ENCODE results near the gene B4GALT5. TPM values are rescaled to one million over a fixed set of nuclear protein-coding genes. Genes with fewer than 3 reads are reported as not detected.
"Not testable (repeated sequence)": the region's sequence is repeated elsewhere in the genome, so short reads cannot be mapped to it uniquely, and the experiment has no call there.

The B4GALT5 gene
- total RNA-seq, 1 donor from 2014 or later = 23.4 TPM

DNA sequence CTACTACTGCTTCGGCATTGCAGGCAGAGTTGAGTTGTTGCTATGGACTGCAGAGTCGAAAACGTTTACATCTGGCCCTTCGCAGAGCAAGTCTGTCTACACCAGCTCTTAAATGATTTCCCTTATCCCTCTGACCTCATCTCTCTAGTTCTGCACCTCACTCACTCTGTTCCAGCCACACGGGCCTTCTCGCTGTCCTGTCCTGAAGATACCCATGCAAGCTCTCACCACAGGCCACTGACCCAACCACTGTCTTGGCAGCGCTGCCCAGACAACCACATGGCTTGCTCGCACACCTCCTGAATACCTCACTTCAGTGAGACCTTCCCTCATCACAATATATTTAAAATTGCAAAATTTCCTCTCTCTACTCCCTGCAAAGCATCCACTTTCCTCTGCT, 31.4 kb downstream of the B4GALT5 start:
- intact Hi-C loops (cut with micrococcal nuclease) = no loop called here

DNA sequence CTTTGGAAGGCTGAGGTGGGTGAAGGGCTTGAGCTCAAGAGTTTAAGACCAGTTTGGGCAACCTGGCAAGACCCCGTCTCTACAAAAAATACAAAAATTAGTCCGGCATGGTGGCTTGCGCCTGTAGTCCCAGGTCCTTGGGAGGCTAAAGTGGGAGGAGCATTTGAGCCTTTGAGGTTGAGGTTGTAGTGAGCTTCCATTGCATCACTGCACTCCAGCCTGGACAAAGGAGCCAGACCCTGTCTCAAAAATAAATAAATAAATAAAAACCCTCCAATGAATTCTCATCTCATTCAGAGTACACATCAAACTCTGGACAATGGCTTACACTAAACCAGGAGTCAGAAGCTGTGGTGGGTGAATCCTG, 31.8 kb downstream of the B4GALT5 start:
- intact Hi-C loops (cut with micrococcal nuclease) = no loop called here

DNA sequence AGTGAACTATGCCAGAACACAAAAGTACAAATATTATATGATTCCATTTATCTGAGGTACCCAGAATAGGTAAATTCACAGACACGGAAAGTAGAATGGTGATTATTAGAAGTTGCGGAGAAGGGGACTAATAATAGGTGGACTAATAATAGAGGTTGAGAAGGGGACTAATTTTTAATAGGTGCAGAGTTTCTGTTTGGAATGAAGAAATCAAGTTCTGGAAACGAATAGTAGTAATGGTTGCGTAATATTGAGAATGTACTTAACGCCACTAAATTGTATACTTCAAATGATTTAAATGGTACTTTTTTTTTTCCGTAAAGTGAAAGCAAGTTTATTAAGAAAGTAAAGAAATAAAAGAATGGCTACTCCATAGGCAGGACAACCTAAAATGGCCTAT, 33.2 kb downstream of the B4GALT5 start:
- intact Hi-C loops (cut with micrococcal nuclease) = no loop called here

DNA sequence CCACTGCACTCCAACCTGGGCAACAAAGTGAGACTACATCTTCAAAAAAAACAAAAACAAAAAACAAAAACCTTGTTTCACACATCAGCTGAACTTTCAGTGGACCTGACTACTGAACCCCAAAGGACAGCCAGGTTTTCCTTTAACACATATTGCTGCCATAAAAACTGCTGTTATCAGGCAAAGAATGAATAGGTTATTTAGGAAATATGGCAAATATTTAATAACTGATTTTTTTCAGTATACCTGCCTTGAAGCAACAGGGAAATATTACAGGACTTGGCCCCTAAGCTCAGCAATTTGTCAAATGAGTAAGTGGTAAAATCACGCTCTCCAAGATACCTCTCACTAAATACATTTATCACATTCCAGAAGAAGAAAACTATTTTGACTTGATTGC, 34.0 kb downstream of the B4GALT5 start:
- intact Hi-C loops (cut with micrococcal nuclease) = loop anchor here (5.0 kb wide), 1 partner anchor 33 kb away; the partner anchor contains the start of gene B4GALT5

DNA sequence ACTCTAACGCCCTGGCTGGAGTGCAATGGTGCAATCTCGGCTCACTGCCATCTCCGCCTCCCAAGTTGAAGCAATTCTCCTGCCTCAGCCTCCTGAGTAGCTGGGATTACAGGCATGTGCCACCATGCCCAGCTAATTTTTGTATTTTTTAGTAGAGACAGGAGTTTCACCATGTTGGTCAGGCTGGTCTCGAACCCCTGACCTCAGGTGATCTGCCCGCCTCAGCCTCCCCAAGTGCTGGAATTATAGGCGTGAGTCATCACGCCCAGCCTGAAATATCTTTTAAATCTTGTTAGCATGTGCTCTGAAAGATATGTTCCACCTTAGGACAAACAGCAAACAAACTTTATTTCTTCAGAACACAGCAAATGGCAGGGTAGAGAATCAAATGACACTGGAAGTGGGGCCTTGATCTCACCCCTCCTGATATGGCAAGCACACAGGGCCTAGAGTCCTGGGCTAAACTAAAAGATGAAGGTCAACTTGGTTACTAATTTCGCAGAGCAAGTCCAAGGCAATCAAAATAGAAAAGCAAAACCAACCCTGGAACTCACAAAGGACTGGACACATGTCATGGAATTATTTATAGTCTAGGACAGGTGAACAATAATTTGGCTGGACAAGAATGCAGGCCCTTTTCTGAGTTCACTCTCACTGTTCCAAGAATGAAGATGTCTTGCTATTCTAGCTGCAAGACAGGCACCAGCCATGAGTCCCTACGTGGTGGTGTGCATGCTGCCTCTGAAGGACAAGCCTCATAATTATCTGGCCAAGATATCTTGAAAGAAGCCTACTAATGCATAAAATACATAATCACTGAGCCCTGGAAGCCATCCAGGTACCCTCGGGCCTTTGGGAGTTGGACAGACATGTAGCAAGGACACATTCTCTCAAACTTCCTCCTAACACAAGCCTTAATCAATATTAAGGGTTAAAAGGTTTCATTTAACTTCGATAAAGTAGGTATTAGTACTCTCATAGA, 35.6 kb downstream of the B4GALT5 start:
- intact Hi-C loops (cut with micrococcal nuclease) = loop anchor here (5.0 kb wide), 1 partner anchor 34 kb away; the partner anchor contains the start of gene B4GALT5

DNA sequence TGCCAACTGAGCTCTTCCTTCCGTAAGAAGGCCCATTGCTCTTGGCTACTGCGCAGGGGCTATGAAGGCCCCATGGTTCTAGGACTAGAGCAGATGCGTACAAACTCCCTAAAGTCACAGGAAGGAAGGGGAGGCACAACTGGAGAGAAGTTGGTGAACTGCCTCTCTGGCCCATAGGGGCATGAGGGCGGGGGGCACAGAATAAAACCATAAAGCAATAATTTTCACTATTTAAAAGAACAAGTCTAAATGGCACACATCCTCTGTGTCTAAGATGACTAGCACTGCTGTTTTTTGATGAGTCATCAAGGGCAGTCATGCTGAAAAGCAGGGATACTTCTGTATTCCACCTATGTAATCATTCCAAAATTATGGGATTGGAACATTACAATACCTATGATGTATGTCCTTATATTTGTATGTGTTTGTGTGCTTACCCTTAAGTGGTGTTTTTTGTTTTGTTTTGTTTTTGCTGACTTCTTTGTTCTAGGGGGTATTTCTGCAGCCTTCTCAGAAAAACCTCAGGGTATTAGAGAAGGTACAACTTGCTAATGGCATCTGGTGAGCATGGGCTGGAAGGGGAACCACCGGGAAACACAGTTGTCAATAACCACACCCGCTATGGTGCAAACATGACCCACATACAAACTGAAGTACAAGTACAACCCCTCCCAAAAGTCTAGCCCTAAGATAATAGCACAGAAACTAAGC, 36.9 kb downstream of the B4GALT5 start:
- intact Hi-C loops (cut with micrococcal nuclease) = loop anchor here (5.0 kb wide), 1 partner anchor 36 kb away; the partner anchor contains the start of gene B4GALT5

DNA sequence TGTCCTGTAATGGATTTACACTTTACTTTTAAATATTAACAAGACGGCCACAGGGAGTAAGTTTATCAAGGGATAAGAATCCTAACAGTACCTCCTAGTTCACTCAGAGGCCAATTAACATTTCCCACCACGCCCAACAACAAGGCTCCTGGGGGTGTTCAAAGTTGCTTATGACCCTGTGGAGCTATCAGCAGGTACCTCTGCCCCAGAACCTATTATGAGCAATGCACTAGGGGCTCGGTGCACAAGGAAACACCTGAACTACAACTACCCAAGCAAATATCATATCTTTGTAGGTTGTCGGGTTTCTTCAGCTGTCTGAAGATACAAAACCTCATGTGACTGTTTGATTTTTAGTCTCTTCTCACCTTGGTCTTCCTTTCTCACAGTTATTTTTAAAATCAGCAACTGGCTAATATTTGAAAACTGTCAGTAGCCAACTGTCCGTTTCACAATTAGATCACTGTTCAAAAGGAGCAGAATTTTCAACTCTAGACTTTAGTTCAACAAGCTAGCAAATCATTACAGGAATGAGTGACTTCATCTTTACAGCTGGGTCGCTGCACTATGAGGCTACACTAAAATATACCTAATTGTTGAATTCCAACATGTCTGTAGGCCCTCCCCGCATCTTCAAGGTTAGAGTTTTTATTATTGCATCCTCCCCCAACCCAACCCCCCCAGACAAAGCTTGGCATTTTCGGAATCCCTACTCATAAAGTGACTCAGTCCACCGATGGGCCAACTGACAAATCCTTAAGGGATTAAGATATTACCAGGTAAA, 38.1 kb downstream of the B4GALT5 start:
- intact Hi-C loops (cut with micrococcal nuclease) = loop anchor here (5.0 kb wide), 1 partner anchor 37 kb away; the partner anchor contains the start of gene B4GALT5

DNA sequence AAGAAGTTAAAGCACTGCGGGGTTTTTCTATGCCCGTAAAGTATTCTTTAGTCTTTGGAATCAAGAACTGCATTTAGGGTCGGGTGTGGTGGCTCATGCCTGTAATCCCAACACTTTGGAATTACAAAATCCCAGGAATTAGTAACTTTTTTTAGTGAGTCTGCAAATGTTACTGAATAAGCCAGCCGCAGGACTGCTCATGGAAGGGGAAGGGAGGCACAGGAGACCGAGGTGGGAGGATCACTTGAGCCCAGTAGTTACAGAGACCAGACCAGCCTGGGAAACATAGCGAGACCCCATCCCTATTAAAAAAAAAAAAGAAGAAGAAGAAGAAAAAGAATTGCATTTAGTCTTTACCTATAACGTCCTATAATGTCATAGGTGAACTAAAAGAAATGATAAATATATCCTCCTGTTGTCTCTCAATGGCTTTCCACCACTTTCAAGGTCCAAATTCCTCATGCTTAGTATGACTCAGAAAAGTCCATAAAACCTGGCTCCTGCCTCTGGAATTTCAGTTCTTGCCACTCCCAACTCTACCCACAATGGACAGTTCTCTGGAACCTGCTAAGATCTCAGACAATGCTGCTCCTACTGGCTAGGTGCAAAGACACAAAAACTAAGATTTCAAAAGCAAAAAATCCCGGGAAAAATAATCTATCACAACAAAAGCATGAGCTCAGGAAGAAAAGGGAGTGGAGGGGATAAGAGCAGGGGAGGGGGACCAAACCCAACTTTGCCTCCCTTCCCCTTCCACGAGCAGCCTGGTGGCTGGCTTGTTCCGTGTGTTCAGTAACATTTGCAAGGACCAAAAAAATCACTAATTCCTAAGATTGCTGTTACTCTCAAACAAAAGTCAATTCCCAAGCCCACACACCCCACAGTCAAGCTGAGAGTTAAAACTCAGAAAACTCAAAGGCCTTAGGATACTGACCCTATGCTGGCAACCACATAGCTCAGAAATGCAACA, 39.0 kb downstream of the B4GALT5 start:
- intact Hi-C loops (cut with micrococcal nuclease) = loop anchor here (5.0 kb wide), 2 partner anchors 38 to 138 kb away; partner anchors contain the start of genes B4GALT5 and SLC9A8

DNA sequence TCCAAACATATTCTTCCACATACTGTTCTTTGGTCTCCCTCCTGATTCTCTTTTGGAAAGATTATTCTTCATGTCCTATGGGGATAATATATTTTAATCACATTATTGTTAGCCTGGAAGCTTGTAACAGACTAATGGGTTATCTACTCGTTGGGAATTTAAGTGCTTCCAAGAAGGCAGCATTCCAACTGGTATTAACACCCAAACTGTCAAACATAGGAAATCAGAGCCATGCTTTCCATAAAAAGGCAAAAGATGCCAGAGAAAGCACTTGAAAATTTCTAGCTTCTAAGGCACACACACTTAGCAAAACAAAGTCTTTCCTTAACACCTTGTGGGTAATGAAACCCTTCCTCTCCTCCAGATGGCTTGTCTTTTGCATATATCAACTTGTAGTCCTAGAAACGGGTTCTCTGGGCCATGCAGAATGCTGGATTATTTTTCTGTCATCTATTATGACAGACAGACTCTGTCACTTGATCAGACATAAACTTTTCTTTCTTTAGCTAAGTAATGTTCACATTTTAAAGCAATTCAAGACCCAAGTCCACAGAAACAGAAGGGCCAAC, 41.5 kb downstream of the B4GALT5 start:
- intact Hi-C loops (cut with micrococcal nuclease) = loop anchor here (5.0 kb wide), 1 partner anchor 140 kb away; the partner anchor contains the start of gene SLC9A8

DNA sequence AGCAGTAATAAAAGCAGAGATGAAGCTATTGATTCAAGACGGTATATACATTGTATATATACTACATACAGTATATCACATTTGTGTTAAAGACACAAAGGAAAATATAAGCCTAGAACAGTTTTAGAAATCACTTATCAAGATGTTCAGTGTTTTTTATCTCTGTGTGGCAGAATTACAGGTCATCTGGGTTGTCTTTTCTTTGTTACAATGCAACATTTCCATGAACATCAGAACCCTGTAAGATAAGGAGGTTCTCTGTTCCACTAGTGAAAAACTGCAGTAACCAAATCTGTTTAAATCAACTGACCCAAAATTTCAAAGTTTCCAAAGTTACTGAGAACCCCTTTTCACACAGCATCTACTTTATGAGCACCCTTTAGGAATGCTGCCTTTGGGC, 42.2 kb downstream of the B4GALT5 start:
- intact Hi-C loops (cut with micrococcal nuclease) = loop anchor here (5.0 kb wide), 1 partner anchor 141 kb away; the partner anchor contains the start of gene SLC9A8

DNA sequence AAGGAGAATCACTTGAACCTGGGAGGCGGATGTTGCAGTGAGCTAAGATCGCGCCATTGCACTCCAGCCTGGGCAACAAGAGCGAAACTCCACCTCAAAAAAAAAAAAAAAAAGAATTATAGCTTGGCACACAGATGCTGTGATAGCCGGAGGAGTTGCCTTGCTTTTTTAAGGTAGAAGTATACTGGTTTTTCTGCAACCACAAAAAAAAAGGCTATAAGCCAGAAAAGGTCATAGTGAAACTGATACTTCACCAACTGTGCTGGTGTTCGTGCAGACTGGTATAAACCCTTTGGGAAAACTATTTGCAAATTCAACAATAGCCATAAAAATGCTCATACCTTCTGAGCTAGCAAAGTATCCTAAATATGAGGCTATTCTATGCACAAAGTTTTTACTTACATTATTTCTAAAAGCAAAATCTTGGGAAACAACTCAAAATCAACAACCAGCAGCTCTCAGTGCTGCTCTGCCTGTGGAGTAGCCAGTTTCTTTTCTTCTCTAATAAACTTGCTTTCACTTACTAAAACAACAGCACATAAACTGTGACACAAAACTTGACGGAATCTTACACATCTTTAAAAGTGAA, 44.0 kb downstream of the B4GALT5 start:
- intact Hi-C loops (cut with micrococcal nuclease) = loop anchor here (5.0 kb wide), 1 partner anchor 143 kb away; the partner anchor contains the start of gene SLC9A8

DNA sequence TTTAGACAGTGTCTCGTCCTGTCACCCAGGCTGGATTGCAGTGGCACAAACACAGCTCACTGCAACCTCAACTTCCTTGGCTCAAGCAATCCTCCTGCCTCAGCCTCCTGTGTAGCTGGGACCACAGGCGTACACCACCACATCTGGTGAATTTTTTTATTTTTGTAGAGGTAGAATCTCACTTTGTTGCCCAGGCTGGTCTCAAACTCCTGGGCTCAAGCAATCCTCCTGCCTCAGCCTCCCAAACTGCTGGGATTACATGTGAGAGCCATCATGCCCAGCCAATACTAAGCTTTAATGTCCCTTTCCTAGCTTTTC, 44.8 kb downstream of the B4GALT5 start:
- intact Hi-C loops (cut with micrococcal nuclease) = not testable (repeated sequence)

DNA sequence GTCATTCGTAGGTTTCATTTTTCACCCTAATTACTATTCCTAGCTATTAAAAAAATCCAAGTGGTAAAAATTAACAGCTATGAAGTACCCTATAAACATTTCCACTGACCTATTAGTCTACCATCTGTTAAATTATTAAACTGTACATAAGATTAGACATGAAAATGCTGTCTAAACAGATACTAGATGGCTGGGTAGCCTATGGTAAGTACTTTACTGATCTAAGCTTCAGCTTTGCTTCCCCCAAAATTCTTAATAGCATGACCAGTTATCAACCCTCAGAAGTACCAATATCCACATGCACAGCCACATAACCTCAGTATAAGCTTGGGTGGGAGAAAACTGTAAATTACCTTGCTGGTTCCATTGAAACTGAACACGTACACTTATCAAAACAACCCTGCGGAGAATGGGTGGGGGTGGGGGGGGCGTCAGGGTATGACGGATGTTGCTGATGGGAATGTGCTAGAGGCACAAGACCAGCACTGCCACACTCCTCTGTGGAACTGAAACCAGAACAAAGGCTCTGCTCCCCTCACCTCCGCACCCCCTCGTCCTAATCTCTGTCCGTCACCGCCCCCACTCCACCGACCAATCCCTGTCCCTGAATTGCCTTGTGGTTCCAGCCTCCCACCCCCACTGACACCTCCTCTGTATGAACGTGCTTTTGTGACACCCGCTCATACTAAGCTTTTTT, 45.3 kb downstream of the B4GALT5 start:
- intact Hi-C loops (cut with micrococcal nuclease) = no loop called here

DNA sequence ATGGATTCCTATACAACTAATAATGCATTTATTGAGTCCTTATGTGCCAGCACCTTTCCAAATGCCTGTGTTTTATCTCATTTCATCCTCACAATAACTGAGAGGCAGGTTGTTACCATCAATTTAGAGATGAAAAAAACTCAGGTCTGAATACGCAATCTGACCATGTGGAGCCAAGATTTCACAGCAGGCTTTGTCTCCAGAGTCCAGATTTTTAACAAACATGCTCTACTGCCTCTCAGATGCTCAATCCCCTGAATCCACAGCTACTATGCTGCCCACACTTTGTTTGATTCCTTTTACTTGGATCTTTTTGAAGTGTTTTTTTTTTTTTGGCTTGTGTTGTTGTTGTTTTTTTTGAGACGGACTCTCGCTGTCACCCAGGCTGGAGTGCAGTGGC, 46.8 kb downstream of the B4GALT5 start:
- intact Hi-C loops (cut with micrococcal nuclease) = no loop called here

DNA sequence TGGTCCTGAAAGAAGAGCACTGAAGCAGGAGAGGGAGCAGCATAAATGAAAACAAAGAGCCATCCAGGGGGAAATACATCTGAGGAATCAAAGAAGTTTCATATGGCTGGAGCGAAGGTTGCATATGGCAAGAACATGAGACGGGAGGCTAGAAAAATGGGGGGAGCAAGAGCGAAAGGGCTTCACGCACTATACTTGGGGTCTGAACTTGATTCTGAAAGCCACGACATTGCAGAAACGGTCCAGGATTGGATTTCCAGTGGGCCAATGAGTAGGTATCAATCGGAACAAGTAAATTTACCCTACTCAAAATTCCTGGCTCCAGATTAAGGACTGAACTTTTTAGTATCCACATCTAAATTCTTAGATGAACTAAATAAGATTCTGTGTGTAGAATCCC, 47.9 kb downstream of the B4GALT5 start:
- intact Hi-C loops (cut with micrococcal nuclease) = no loop called here

DNA sequence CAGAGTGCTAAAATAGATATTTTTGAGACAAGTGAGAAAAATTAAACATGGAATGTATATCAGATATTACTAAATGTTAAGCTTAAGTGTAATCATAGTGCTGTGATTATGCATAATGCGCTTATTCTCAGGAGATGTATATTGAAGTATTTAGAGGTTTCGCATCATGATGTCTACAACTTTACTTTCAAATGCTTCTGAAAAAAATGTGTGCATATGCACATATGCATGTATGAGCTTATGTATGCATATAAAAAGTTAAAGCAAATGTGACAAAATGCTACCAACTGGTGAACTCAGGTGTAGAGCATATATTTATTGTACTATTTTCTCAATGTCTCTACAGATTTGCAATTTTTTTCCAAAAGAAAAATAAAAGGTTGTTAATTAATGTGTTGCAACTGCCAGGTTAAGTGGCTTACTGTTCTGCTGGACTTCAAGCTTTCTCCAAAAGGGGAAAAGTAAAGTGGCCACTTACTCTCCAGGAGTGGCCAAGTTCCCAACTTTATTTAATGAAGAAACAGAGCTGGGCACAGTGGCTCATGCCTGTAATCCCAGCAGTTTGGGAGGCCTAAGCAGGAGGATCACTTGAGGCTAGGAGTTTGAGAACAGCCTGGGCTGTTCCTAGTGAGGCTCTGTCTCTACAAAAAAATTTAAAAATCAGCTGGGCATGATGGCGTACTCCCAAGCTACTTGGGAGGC, 48.9 kb downstream of the B4GALT5 start:
- intact Hi-C loops (cut with micrococcal nuclease) = no loop called here

DNA sequence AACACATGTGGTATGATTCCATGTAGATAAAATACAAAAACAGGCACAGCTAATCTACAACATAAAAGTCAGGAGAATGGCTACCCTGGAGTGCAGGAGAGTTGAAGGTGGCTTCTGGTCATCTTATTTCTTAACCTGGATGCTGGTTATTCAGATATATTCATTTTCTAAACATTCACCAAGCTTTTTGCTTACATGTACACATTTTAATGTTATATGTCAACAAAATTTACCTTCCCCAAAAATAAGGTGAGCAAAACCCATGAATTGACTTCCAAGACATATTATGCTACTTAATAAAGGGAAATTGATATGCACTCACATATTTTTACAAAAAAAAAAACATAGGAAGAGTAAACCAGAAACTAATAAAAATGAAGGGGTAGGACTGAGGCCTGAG, 50.6 kb downstream of the B4GALT5 start:
- intact Hi-C loops (cut with micrococcal nuclease) = no loop called here
